GM12878 (cell line): Measurements from ENCODE around the gene SEBOX. TPM values are rescaled to one million over a fixed set of nuclear protein-coding genes. Genes with fewer than 3 reads are reported as not detected.

Experiments
- ATAC-seq: fragments of 200-7000 bp; cut with Tn5 transposase; 3 replicates; pipeline ENCODE4 v1.9.1; 2020; ENCODE audit warnings: mild to moderate bottlenecking, moderate library complexity
- BruUV-seq: library from RNA; stranded (reverse); fragments of 400-500 nt; replicated peaks from 2 replicates; lab custom pipeline; 2021; lab: Mats Ljungman, UMichigan
- CTCF ChIA-PET: fragments of 300-600 bp; sonication (Branson Sonifier 250); formaldehyde crosslinking; extraction: SDS; loops from one replicate; lab custom pipeline; 2021; ENCODE audit warnings: inconsistent platforms; lab: Yijun Ruan, JAX
- POLR2A ChIA-PET: fragments of 350-600 bp; formaldehyde crosslinking; extraction: SDS; loops from one replicate; lab custom pipeline; 2021; ENCODE audit warnings: inconsistent platforms; lab: Charles Lee
- RAD21 ChIA-PET: fragments of 300-600 bp; sonication (Branson Sonifier 250); formaldehyde crosslinking; loops from one replicate; lab custom pipeline; 2023; ENCODE audit warnings: antibody characterized with exemption; ENCODE audit not compliant: unreplicated experiment; lab: Charles Lee
- SMC1A ChIA-PET: fragments of 300-600 bp; sonication (Branson Sonifier 250); formaldehyde crosslinking; loops from one replicate; lab custom pipeline; 2023; ENCODE audit not compliant: unreplicated experiment, uncharacterized antibody; lab: Charles Lee
- DNase-seq: peaks from one replicate; pipeline ENCODE4 v3.0.0-alpha.2; 2011; ENCODE audit warnings: low read depth, low spot score
- FAIRE-seq: peaks from 3 replicates; lab custom pipeline; 2011; peaks lifted over from hg19 to GRCh38; lab: Jason Lieb, UNC
- H2AFZ ChIP-seq: 2 replicates; pipeline ENCODE4 v1.6.0; 2011; ENCODE audit warnings: low read depth, low read length, control low read depth; ENCODE audit not compliant: control insufficient read depth
- H3K27ac ChIP-seq: 2 replicates; pipeline ENCODE4 v1.5.1; 2011; ENCODE audit warnings: control low read depth; ENCODE audit not compliant: control insufficient read depth, insufficient read depth
- H3K27me3 ChIP-seq, 2 experiments: replicated peaks in 1 of 2; 2 replicates each; pipeline versions ENCODE4 v1.6.0 to v1.6.1; 2011; ENCODE audit warnings: low read length in 1 of 2; ENCODE audit not compliant: control insufficient read depth in 2 of 2, insufficient read depth in 2 of 2
- H3K36me3 ChIP-seq, 2 experiments: 2 replicates each; pipeline ENCODE4 v1.5.1; 2011; ENCODE audit warnings: low read length in 1 of 2; ENCODE audit not compliant: control insufficient read depth in 2 of 2, insufficient read depth in 2 of 2
- H3K4me1 ChIP-seq: 2 replicates; pipeline ENCODE4 v1.6.1; 2011; ENCODE audit warnings: mild to moderate bottlenecking, low read length, moderate library complexity, mixed read lengths; ENCODE audit not compliant: control insufficient read depth, insufficient read depth
- H3K4me2 ChIP-seq: 2 replicates; pipeline ENCODE4 v1.6.0; 2011; ENCODE audit warnings: control low read depth; ENCODE audit not compliant: control insufficient read depth, insufficient read depth
- H3K4me3 ChIP-seq: fragments of 200-600 bp; sonication (generic); 2 replicates; pipeline ENCODE4 v1.5.1; 2016
- H3K79me2 ChIP-seq: 2 replicates; pipeline ENCODE4 v1.6.0; 2011; ENCODE audit warnings: low read length; ENCODE audit not compliant: control insufficient read depth, insufficient read depth
- H3K9ac ChIP-seq: 2 replicates; pipeline ENCODE4 v1.8.0; 2011; ENCODE audit warnings: low read length, control low read depth, mixed read lengths; ENCODE audit not compliant: control insufficient read depth, insufficient read depth
- H3K9me3 ChIP-seq: replicated peaks from 3 replicates; pipeline ENCODE4 v1.5.1; 2011; ENCODE audit warnings: mild to moderate bottlenecking, low read length; ENCODE audit not compliant: control insufficient read depth, insufficient read depth
- H4K20me1 ChIP-seq: 2 replicates; pipeline ENCODE4 v1.6.0; 2011; ENCODE audit not compliant: control insufficient read depth, insufficient read depth
- BCLAF1 ChIP-seq: fragments of 450-650 bp; IDR thresholded peaks from 2 replicates; pipeline ENCODE4 v1.6.1; 2017; ENCODE audit warnings: antibody characterized with exemption, mild to moderate bottlenecking, moderate library complexity
- BRCA1 ChIP-seq: IDR thresholded peaks from 2 replicates; pipeline ENCODE4 v1.6.1; 2011; ENCODE audit warnings: low read depth, low read length, improper control_type of control experiment
- CTCF ChIP-seq, 3 experiments: IDR thresholded peaks in 2 of 3; conservative IDR thresholded peaks in 1 of 3; 2 replicates each; pipeline ENCODE4 v1.5.1; 2011; ENCODE audit warnings: low read depth in 3 of 3, low read length in 3 of 3, mild to moderate bottlenecking in 3 of 3, control low read depth in 2 of 3, moderate library complexity in 2 of 3, inconsistent platforms in 1 of 3, mixed read lengths in 1 of 3; ENCODE audit not compliant: control insufficient read depth in 2 of 3, insufficient read depth in 1 of 3; ENCODE audit errors: extremely low read depth in 1 of 3
- FOXK2 ChIP-seq: fragments of 450-650 bp; IDR thresholded peaks from 2 replicates; pipeline ENCODE4 v1.6.1; 2017; ENCODE audit warnings: mild to moderate bottlenecking, moderate library complexity
- HCFC1 ChIP-seq: fragments of 150-350 bp; IDR thresholded peaks from 2 replicates; pipeline ENCODE4 v1.6.1; 2014; ENCODE audit warnings: low read length
- IRF5 ChIP-seq: fragments of 450-650 bp; IDR thresholded peaks from 2 replicates; pipeline ENCODE4 v1.6.1; 2017; ENCODE audit warnings: borderline replicate concordance
- KAT2A ChIP-seq: conservative IDR thresholded peaks from 2 replicates; pipeline ENCODE4 v1.6.1; 2011; ENCODE audit warnings: low read depth, low read length; ENCODE audit not compliant: control insufficient read depth
- NKRF ChIP-seq: fragments of 450-650 bp; conservative IDR thresholded peaks from 2 replicates; pipeline ENCODE4 v1.6.1; 2017; ENCODE audit warnings: mild to moderate bottlenecking, moderate library complexity
- RAD21 ChIP-seq: IDR thresholded peaks from 2 replicates; pipeline ENCODE4 v1.6.1; 2011; ENCODE audit warnings: mild to moderate bottlenecking, low read depth, low read length, moderate library complexity; ENCODE audit not compliant: insufficient read depth
- SMARCA5 ChIP-seq: fragments of 450-650 bp; IDR thresholded peaks from 2 replicates; pipeline ENCODE4 v1.6.1; 2017; ENCODE audit warnings: mild to moderate bottlenecking
- STAT1 ChIP-seq: fragments of 450-650 bp; conservative IDR thresholded peaks from 2 replicates; pipeline ENCODE4 v1.6.1; 2014; ENCODE audit warnings: antibody characterized with exemption, mild to moderate bottlenecking
- ZZZ3 ChIP-seq: IDR thresholded peaks from 2 replicates; pipeline ENCODE4 v1.6.1; 2011; ENCODE audit warnings: low read depth; ENCODE audit not compliant: control insufficient read depth, insufficient read length
- WGBS: methylation state at CpG from one replicate; pipeline ENCODE4 v1.1.6; 2016; ENCODE audit warnings: low lambda C conversion rate; ENCODE audit not compliant: insufficient replicate concordance, insufficient coverage; ENCODE audit errors: missing lambda C conversion rate; 5-methylcytosine and 5-hydroxymethylcytosine counted together
- in situ Hi-C: fragments of 300-500 bp; cut with MboI; formaldehyde crosslinking; loops from 9 replicates; pipeline ENCODE4 v1.14.3; 2018; ENCODE audit warnings: mixed read lengths
- intact Hi-C: fragments of 100-400 bp; cut with micrococcal nuclease; formaldehyde crosslinking; loops from one replicate; pipeline ENCODE4 v1.14.2; 2022; ENCODE audit not compliant: unreplicated experiment
- polyA plus RNA-seq, 11 experiments: library from polyadenylated mRNA; depleted of rRNA in 4 of 11; unstranded in 6 of 11; stranded (reverse) in 5 of 11; fragments of >200 nt; fragmentation: Nextera tagmentation in 4 of 11; fragmentation: Illumina TruSeq in 1 of 11; extraction: Ambion mirVana in 4 of 11; extraction: Trizol in 1 of 11; gene quantifications; 1 replicate in 1 of 11; 2 replicates in 10 of 11; pipeline versions ENCODE4 v1.2.1 to v1.2.3, GENCODE V29; 2011 to 2016; ENCODE audit warnings: inconsistent platforms in 2 of 11, missing spikeins in 2 of 11, low read depth in 1 of 11
- total RNA-seq, 4 experiments: library from RNA; depleted of rRNA in 3 of 4; stranded (reverse); fragments of >200 nt in 3 of 4; fragmentation: Illumina TruSeq in 1 of 4; extraction: Trizol in 1 of 4; gene quantifications; 2 replicates each; pipeline versions ENCODE4 v1.2.1 to v1.2.3, GENCODE V29; 2013 to 2021

SEBOX gene
- total and polyA plus RNA-seq, 10 of the 15 experiments (the other 5 are each of a cell fraction or from before 2014, with no cell fraction given): not detected

- TF ChIP-seq ZZZ3 (no peak), CTCF (IDR thresholded peaks at IDR 0.05 in 2 of 3, conservative IDR thresholded peaks at IDR 0.05 in 1 of 3; ENCODE audit: control insufficient read depth in 2 of 3, extremely low read depth in 1 of 3, insufficient read depth in 1 of 3, low read depth in 3 of 3, low read length in 3 of 3) (peak; percentile 11 to 20 (median 19); a peak in 1 of 6 replicates), BRCA1 (no peak), KAT2A (no peak), RAD21 (peak; percentile 36; the same call in 1 of the 2 replicates), HCFC1 (no peak), SMARCA5 (no peak)
Observed at GRCh38 chr17:28346746-28347246, 18.2 kb downstream of the SEBOX start (continued).

GRCh38 chr17:28346199-28346580 lies 18.8 kb downstream of the SEBOX start:
- no peaks in the 10 kb centered on the region for H3K27me3 ChIP-seq
- no peaks in the 10 kb centered on the region for H3K4me1 ChIP-seq
- no peaks in the 10 kb centered on the region for H3K9me3 ChIP-seq
- SMC1A ChIA-PET: interaction anchor here (1.4 kb wide), 1 partner anchor 11 kb away, joined by 3 read pairs; the partner anchor contains the start of genes IFT20 and TNFAIP1
- ATAC-seq (no peak), FAIRE-seq (no peak), DNase-seq (no peak)
- no peak overlapping the region for H3K4me3 ChIP-seq
- H3K27ac ChIP-seq: no peak overlapping the region
- no peak overlapping the region for H3K4me2 ChIP-seq
- no TSS peak for BruUV-seq
- CTCF ChIA-PET: interaction anchor here (0.8 to 1.2 kb wide), 2 partner anchors 11 to 70 kb away, joined by 3 read pairs; partner anchors contain the start of genes IFT20 and TNFAIP1
- no peaks in the 10 kb centered on the region for H3K79me2 ChIP-seq
- intact Hi-C loops (no loop called here), in situ Hi-C loops (no loop called here)
- WGBS: 100% methylated on average over 2 of the region's 2 CpGs
- RAD21 ChIA-PET: no interaction called here
- H3K9ac ChIP-seq: no peak overlapping the region
- POLR2A ChIA-PET: interaction anchor here (0.5 kb wide), 1 partner anchor 198 kb away, joined by 7 read pairs; no protein-coding TSS in a partner anchor
- peaks cover 18 to 29% of the 10 kb centered on the region in 2 experiments for H3K36me3 ChIP-seq
- no peaks in the 10 kb centered on the region for H4K20me1 ChIP-seq
- H2AFZ ChIP-seq: no peak overlapping the region
- TF ChIP-seq STAT1: no peak
- TF ChIP-seq BCLAF1: no peak
- no peak for TF ChIP-seq NKRF
- no peak for TF ChIP-seq FOXK2
- no peak for TF ChIP-seq IRF5
